ENCODE results near the gene PRKACB. TPM values are rescaled to one million over a fixed set of nuclear protein-coding genes. Genes with fewer than 3 reads are reported as not detected.

The PRKACB gene
- total RNA-seq, 2 experiments from 2014 or later, result 74.7 to 77.4 TPM

DNA sequence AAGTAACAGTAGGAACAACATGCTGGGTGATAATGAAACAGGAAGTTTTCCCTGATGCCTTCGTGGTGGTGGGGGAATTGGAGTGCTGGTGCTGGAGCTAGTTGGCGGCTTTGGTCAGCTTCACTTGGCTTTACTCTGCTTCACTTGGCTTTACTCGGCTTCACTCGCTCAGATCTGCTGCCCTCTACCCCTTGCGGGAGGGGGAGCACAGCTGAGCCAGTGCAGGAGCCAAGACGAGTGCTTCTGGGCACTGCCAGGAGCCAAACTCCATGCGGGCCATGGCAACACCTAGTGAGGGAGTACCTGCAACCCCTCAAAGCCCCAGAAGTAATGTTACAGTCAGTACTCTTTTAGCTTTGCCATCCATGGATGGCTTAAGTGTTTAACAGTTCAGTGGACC lies 10.6 kb upstream of the PRKACB start:
- no peaks in the 10 kb centered on the region for H3K36me3 Mint-ChIP-seq (ENCODE audit: low read depth)

GRCh38 chr1:84135341-84135740 lies 8.7 kb upstream of the PRKACB start:
- POLR2A ChIA-PET, result interaction anchor here (3.6 kb wide), 1 partner anchor 9 kb away, joined by 17 read pairs; the partner anchor contains the start of gene PRKACB
- H3K27me3 Mint-ChIP-seq, result no peaks in the 10 kb centered on the region
- peaks cover 12% of the 10 kb centered on the region for H3K4me1 Mint-ChIP-seq
- CTCF ChIA-PET, result interaction anchor here (1.1 kb wide), 2 partner anchors 298 to 438 kb away, joined by 3 read pairs; no protein-coding TSS in a partner anchor
- no peak for DNase-seq
- H3K36me3 Mint-ChIP-seq (ENCODE audit: low read depth), result no peaks in the 10 kb centered on the region
- H3K27ac Mint-ChIP-seq, result no peak overlapping the region
- no peak overlapping the region for H3K4me3 Mint-ChIP-seq
- no peaks in the 10 kb centered on the region for H3K9me3 Mint-ChIP-seq

More for the DNA sequence above, 10.6 kb upstream of the PRKACB start:
- Mint-ChIP-seq H3K27me3 (no peaks in the 10 kb centered on the region), H3K4me3 (no peak overlapping the region), H3K4me1 (peaks cover 12% of the 10 kb centered on the region), H3K9me3 (no peaks in the 10 kb centered on the region), H3K27ac (no peak overlapping the region)
- ChIA-PET CTCF (no interaction called here), POLR2A (interaction anchor here (3.6 kb wide), 1 partner anchor 11 kb away, joined by 17 read pairs; the partner anchor contains the start of gene PRKACB)
- no peak for DNase-seq

GRCh38 chr1:84141182-84142003 lies 2.7 kb upstream of the PRKACB start:
- peaks cover 15% of the 10 kb centered on the region for H3K4me1 Mint-ChIP-seq
- H3K4me3 Mint-ChIP-seq, result no peak overlapping the region
- peaks cover 2% of the 10 kb centered on the region for H3K36me3 Mint-ChIP-seq (ENCODE audit: low read depth)
- H3K27ac Mint-ChIP-seq, result no peak overlapping the region
- H3K27me3 Mint-ChIP-seq, result no peaks in the 10 kb centered on the region
- DNase-seq, result no peak
- POLR2A ChIA-PET, result interaction anchor here (1.0 to 1.5 kb wide), 2 partner anchors 294 to 433 kb away, joined by 3 to 6 read pairs; partner anchors contain the start of gene CTBS
- no peaks in the 10 kb centered on the region for H3K9me3 Mint-ChIP-seq
- CTCF ChIA-PET, result interaction anchor here (0.8 to 2.5 kb wide), 12 partner anchors 157 to 631 kb away, joined by 3 to 43 read pairs (median 3); no protein-coding TSS in a partner anchor

DNA sequence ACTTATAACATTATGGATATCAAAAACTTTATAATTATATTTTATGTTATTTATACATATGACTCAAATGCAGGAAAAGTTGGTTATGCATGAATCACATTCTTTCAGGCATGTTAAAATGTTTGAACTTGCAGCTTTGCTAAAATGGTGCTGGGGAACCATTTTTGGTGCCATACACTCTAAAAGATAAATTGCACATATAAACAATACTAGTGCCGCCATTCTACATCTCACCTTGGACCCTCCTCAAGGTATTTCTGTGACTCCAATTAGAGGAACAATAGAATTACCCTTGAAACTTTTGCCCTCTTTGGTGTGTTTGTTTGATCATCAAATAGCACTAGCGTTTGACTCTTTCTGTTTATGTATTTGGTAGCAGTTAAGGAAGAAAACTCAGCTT lies 997 bp downstream of the PRKACB start:
- CTCF ChIA-PET, result interaction anchor here (0.7 to 4.7 kb wide), 9 partner anchors 18 to 609 kb away, joined by 3 to 81 read pairs (median 5); partner anchors contain the start of genes GNG5 and SPATA1
- Mint-ChIP-seq H3K4me1 (peaks cover 30% of the 10 kb centered on the region), H3K4me3 (peak overlapping the region; percentile 90), H3K9me3 (no peaks in the 10 kb centered on the region), H3K36me3 (ENCODE audit: low read depth) (peaks cover 2% of the 10 kb centered on the region), H3K27ac (peak overlapping the region; percentile 95), H3K27me3 (no peaks in the 10 kb centered on the region)
- POLR2A ChIA-PET, result interaction anchor here (0.7 to 4.3 kb wide), 24 partner anchors 8 to 1131 kb away, joined by 3 to 96 read pairs (median 8); partner anchors contain the start of genes BCL10, C1orf52, CTBS and GNG5
- no peak for DNase-seq

GRCh38 chr1:84146411-84147032 lies 2.5 kb downstream of the PRKACB start:
- H3K36me3 Mint-ChIP-seq (ENCODE audit: low read depth), result peaks cover 10% of the 10 kb centered on the region
- ChIA-PET CTCF (interaction anchor here (1.0 to 4.7 kb wide), 4 partner anchors 288 to 607 kb away, joined by 3 to 81 read pairs (median 5); no protein-coding TSS in a partner anchor), POLR2A (interaction anchor here (0.8 to 4.3 kb wide), 4 partner anchors 155 to 1126 kb away, joined by 3 to 70 read pairs (median 36); partner anchors contain the start of genes GNG5, SAMD13 and SPATA1)
- peaks cover 41% of the 10 kb centered on the region for H3K4me1 Mint-ChIP-seq
- H3K4me3 Mint-ChIP-seq, result peak overlapping the region; percentile 90
- peak overlapping the region; percentile 68 for H3K27ac Mint-ChIP-seq
- DNase-seq, result no peak
- H3K27me3 Mint-ChIP-seq, result no peaks in the 10 kb centered on the region
- no peaks in the 10 kb centered on the region for H3K9me3 Mint-ChIP-seq

DNA sequence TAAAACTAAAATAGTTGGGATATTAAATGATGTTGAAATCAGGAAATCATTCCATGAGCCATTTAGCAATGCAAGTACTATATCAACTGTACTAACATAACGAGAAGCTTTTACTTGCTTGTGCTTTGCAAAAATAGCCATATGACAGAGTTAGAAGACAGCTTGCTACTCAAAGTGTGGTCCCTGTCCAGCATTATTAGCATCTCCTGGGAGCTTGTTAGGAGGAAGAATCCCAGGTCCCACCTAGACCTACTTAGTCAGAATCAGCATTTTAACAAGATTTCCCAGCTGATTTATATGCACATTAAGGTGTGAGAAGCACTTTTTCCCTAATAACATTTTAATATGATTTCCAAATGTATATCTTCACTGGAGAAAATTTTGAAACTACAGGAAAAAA lies 4.7 kb downstream of the PRKACB start:
- H3K27me3 Mint-ChIP-seq, result no peaks in the 10 kb centered on the region
- POLR2A ChIA-PET, result interaction anchor here (1.1 to 1.3 kb wide), 2 partner anchors 15 to 424 kb away, joined by 5 read pairs; no protein-coding TSS in a partner anchor
- H3K27ac Mint-ChIP-seq, result no peak overlapping the region
- CTCF ChIA-PET, result no interaction called here
- DNase-seq, result no peak
- H3K9me3 Mint-ChIP-seq, result no peaks in the 10 kb centered on the region
- H3K4me1 Mint-ChIP-seq, result peaks cover 52% of the 10 kb centered on the region
- H3K36me3 Mint-ChIP-seq (ENCODE audit: low read depth), result peaks cover 24% of the 10 kb centered on the region
- H3K4me3 Mint-ChIP-seq, result no peak overlapping the region

GRCh38 chr1:84152649-84153056 lies 8.6 kb downstream of the PRKACB start:
- peaks cover 44% of the 10 kb centered on the region for H3K36me3 Mint-ChIP-seq (ENCODE audit: low read depth)
- DNase-seq, result no peak
- H3K27me3 Mint-ChIP-seq, result no peaks in the 10 kb centered on the region
- ChIA-PET CTCF (interaction anchor here (1.5 kb wide), 1 partner anchor 8 kb away, joined by 4 read pairs; the partner anchor contains the start of gene PRKACB), POLR2A (interaction anchor here (1.4 to 1.5 kb wide), 2 partner anchors 8 to 421 kb away, joined by 4 to 15 read pairs; partner anchors contain the start of genes CTBS and PRKACB)
- peak overlapping the region; percentile 65 for H3K27ac Mint-ChIP-seq
- peaks cover 66% of the 10 kb centered on the region for H3K4me1 Mint-ChIP-seq
- no peak overlapping the region for H3K4me3 Mint-ChIP-seq
- H3K9me3 Mint-ChIP-seq, result no peaks in the 10 kb centered on the region

GRCh38 chr1:84155517-84155916 lies 11.4 kb downstream of the PRKACB start:
- DNase-seq, result no peak
- ChIA-PET CTCF (no interaction called here), POLR2A (interaction anchor here (1.3 to 1.5 kb wide), 2 partner anchors 11 to 12 kb away, joined by 3 to 6 read pairs; partner anchors contain the start of gene PRKACB)
- H3K9me3 Mint-ChIP-seq, result no peaks in the 10 kb centered on the region
- no peaks in the 10 kb centered on the region for H3K27me3 Mint-ChIP-seq
- H3K4me3 Mint-ChIP-seq, result no peak overlapping the region
- no peak overlapping the region for H3K27ac Mint-ChIP-seq
- peaks cover 63% of the 10 kb centered on the region for H3K4me1 Mint-ChIP-seq
- H3K36me3 Mint-ChIP-seq (ENCODE audit: low read depth), result peaks cover 51% of the 10 kb centered on the region

- no peaks in the 10 kb centered on the region for H3K9me3 Mint-ChIP-seq
- no peak for DNase-seq
- ChIA-PET CTCF (no interaction called here), POLR2A (interaction anchor here (1.3 to 1.5 kb wide), 2 partner anchors 11 to 12 kb away, joined by 3 to 6 read pairs; partner anchors contain the start of gene PRKACB)
- H3K27ac Mint-ChIP-seq, result no peak overlapping the region
- peaks cover 46% of the 10 kb centered on the region for H3K36me3 Mint-ChIP-seq (ENCODE audit: low read depth)
- no peak overlapping the region for H3K4me3 Mint-ChIP-seq
- peaks cover 57% of the 10 kb centered on the region for H3K4me1 Mint-ChIP-seq
- no peaks in the 10 kb centered on the region for H3K27me3 Mint-ChIP-seq
Observed at GRCh38 chr1:84156210-84156621, 12.1 kb downstream of the PRKACB start.

GRCh38 chr1:84159533-84160240 lies 15.6 kb downstream of the PRKACB start:
- no peak for DNase-seq
- H3K36me3 Mint-ChIP-seq (ENCODE audit: low read depth), result peaks cover 32% of the 10 kb centered on the region
- H3K9me3 Mint-ChIP-seq, result no peaks in the 10 kb centered on the region
- POLR2A ChIA-PET, result no interaction called here
- no peak overlapping the region for H3K27ac Mint-ChIP-seq
- CTCF ChIA-PET, result no interaction called here
- peaks cover 41% of the 10 kb centered on the region for H3K4me1 Mint-ChIP-seq
- no peak overlapping the region for H3K4me3 Mint-ChIP-seq
- H3K27me3 Mint-ChIP-seq, result no peaks in the 10 kb centered on the region

DNA sequence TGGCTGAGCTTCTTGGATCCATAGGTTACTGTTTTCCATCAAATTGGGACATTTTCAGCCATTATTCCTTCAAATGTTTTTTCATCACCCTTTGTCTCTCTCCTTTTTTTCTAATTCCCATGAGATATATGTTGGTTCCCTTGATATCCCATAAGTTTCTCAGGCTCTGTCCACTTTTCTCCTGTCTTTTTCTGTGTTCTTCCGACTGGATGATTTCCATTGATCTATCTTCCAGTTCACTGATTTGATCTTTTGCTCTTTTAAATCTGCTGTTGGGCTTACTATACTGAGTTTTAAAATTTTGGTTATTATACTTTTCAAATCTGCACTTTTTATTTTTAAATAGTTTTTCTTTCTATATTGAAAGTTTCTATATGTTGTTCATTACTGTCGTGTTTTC lies 18.2 kb downstream of the PRKACB start:
- CTCF ChIA-PET, result interaction anchor here (1.3 kb wide), 1 partner anchor 17 kb away, joined by 3 read pairs; no protein-coding TSS in a partner anchor
- H3K4me1 Mint-ChIP-seq, result peaks cover 36% of the 10 kb centered on the region
- H3K27ac Mint-ChIP-seq, result no peak overlapping the region

More for the DNA sequence above, 18.2 kb downstream of the PRKACB start:
- peaks cover 3% of the 10 kb centered on the region for H3K9me3 Mint-ChIP-seq
- DNase-seq, result no peak
- H3K36me3 Mint-ChIP-seq (ENCODE audit: low read depth), result peaks cover 25% of the 10 kb centered on the region
- POLR2A ChIA-PET, result interaction anchor here (4.7 kb wide), 1 partner anchor 18 kb away, joined by 32 read pairs; the partner anchor contains the start of gene PRKACB
- no peak overlapping the region for H3K4me3 Mint-ChIP-seq
- no peaks in the 10 kb centered on the region for H3K27me3 Mint-ChIP-seq

All from activated CD4-positive, alpha-beta memory T cell treated with anti-CD3 and anti-CD28 coated beads, Interleukin-2, amount 10 ng/mL, durations not matched to agents 7 days and 5 days (primary cell).